Measurements from ENCODE around the gene DOCK4.

DOCK4 gene

DNA sequence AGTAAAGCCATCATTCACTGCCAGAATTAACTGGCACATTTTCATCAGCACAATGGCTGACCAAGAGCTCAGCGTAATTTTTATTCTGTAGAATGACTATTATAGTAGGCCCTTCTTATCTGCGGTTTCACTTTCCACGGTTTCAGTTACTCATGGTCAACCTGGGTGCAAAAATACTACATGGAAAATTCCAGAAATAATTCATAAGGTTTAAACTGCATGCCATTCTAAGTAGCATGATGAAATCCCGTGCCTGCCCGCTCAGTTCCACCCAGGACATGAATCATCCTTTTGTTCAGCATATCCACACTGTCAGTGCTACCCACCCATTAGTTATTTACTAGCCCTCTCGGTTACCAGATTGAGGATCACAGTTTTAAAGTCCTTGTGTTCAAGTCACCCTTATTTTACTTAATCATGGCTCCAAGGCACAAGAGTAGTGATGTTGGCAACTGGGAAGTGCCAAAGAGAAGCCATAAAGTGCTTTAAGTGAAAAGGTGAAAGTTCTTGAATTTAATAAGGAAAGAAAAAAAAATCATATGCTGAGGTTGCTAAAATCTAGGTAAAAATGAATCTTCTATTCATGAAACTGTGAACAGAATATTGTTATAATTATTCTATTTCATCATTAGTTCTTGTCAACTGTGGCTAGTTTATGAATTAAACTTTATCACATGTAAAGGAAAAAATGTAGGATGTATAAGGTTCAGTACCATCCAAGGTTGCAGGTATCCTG is 204.9 kb downstream of the DOCK4 start:
- peak; percentile 77 for DNase-seq

DNA sequence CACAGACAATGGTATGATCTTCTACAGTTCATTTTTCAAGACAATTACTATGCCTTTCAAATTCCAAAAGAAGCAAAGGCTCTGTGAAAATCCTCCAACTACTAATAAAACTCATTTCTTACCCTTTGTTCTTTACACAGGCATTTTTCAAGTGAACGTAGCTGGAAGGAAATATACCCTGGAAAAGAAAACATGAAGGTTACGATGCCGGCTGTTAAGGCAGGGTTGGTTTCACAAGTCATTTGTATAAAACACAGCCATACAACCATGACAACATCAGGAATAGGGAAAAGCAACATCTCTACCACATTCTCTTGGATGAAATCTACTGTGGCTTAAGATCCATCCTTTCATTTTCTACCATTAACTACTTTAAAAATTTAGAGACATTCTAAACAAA is 207.9 kb downstream of the DOCK4 start:
- DNase-seq = no peak

DNA sequence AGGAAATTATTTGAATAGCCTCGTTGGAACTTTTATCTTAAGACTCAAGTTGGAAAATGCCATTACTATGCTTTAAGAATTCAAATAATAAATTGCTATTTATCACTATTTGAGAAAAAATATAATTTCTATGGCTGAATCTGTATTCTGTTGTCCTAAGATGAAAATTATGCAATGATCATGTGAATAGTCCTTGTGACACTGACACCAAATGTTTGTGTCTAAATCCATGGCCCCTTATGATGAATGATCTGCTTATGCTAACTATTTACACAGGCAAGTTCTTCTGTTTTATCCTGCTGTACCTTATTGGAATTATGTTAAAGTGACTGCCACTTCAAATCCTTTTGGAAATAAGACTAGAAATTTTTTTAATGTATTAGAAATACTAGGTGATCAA is 208.7 kb downstream of the DOCK4 start:
- DNase-seq = no peak

DNA sequence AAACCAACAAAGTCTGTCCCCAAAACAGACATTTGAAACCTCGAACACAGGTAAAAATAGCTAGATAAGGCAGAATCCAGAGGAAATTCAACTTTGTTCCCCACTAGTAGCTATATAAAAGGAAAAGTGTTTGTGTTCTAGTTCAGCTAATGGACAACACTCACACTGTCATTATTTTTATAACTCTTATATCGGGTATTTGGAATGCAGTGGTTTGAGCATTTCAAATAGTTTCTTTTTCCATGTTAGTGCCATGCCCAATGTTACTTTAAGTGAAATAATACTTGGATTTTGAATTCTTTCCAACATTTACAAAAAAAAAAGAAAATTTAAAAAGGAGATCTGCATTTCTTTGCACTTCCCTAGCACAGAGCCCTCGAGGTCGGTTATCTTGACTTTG is 213.6 kb downstream of the DOCK4 start:
- peak; percentile 70 for DNase-seq

DNA sequence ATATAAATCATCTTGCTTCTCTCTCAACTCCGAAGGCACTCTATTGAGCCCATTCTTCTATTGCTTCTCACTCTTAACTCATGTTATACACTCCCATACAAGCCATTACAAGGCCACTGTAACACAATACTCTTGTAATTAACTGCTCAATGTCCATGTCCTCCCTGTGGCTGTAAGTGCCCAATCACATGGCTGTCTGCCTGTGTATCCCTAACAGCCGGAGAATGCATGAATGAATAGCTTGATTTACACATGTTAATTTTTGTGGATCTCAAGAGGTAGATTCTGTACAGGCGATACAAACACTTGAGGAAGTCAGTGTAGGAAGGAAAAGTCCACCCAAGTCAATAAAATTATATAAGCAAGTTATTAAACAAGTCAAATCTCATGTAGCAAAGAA is 215.6 kb downstream of the DOCK4 start:
- no peak for DNase-seq

DNA sequence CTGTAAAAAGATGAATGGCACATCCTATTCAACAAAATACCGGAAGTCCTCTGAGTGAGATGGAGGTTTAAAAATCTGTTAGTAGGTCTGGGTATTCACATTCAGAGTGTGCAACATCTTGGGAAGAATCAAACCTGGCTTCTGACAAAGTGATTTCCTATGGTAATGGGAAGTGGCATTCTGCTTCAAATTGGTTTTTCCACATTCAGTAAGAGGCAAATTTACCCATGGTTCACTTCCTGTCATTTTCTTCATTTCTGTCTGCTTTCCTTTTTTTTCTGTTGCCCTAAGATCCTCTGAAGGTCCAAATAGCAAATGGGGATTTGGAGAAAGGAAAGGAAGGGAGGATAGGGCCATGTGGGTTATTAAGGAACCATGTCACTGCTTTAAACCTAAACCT is 218.3 kb downstream of the DOCK4 start:
- no peak for DNase-seq

DNA sequence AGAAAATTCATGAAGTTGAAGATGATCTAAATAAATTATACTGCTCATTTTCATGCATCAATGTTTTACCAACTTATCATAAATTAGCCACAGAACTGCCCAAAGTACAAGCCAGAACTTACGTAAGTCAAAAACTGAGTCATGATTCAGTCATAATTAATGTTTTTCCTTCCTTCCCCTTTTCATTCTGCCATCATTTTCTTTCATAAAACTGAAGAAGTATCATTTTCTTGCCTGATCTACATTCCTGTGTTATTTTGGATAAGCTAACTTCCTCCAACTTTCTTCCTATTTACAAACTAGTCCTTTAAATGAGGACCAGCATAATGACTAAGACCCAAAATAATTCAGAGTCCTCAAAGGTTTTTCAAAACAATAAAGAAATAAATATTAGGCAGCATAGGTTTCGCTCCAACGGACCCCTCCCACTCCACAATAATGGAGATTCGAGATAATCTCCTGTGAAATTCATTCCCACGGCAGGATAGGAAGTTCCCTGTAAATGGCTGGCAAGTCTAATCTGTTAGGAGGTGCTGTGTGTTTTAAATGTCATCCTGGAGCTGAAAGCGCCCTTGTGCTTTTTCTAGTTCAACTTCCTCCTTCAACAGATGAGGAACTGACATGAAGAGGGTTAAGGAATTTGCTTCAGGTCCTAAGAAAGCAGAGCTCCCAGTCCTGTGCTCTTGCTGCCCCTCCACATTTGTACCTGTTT is 218.9 kb downstream of the DOCK4 start:
- peak; percentile 46 for DNase-seq

DNA sequence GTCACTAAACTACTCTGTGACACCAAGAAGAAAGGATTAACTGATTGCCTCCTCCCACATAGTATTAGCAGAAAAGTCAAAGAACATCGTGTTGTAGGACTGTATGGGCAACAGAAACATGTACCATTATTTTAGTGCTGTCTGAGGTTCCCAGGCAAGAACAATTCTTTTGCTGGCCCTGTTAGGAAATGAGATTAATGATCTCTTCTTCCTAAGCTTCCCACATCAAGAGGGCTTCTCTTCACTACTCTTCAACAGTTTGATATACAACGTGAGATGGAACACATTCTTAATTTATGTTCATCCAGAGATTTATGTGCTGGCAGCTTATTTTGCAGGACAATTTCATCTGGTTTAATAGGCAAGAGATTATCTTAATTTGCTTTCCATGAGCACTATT is 219.6 kb downstream of the DOCK4 start:
- DNase-seq = no peak

DNA sequence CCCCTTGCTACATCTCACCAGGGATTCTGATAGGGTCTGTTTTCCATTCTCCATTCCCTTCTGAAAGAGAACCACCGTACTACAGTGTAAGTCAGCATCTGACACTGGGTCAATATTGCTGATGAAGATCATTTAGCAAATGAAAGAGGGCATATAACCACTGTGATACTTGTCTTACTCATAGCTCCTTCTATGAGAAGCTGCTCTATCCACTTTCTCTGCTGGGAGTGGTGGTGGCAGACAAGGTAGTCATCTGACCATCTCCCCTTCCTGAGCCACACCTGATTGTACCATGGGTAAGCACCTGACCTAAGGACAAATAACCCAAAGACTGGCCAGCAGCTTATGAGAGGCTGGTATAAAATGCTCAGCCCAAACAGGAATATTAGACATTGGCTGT is 220.4 kb downstream of the DOCK4 start:
- DNase-seq = no peak

DNA sequence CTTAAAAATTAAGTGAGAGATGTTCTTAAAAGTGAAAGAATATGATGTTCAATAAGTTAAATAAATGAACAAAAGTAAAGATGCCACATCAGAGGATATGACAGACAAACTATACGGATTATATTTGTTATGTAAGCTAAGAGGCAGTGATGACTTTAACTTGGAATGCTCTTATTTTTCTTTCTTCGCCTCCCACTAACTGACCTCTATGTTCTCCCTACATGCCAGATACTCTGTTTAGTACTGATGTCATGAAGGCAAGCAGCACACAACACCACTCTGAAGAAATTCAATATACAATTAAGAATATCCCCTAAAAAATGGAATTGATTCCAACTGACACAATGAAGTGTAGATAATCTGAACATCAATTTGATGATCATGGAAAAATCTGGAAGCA is 223.4 kb downstream of the DOCK4 start:
- peak; percentile 31 for DNase-seq

DNA sequence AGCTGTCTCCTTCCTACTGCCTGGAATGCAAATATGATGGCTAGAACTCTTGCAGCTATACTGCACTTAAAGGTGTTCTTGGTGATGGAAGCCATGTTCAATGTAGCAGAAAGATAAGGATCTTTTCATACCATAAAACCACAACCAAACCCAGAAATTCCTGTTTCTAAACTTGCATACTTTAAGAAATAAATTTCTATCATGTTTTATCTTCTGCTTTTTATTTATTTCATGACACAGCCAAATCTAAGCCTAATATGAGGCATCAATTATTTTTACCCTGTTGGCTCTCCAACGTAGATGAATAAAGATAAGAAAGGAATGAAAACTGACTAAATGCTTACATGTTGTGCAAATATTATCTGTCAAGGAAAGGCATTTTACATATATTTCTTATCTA is 224.1 kb downstream of the DOCK4 start:
- no peak for DNase-seq

DNA sequence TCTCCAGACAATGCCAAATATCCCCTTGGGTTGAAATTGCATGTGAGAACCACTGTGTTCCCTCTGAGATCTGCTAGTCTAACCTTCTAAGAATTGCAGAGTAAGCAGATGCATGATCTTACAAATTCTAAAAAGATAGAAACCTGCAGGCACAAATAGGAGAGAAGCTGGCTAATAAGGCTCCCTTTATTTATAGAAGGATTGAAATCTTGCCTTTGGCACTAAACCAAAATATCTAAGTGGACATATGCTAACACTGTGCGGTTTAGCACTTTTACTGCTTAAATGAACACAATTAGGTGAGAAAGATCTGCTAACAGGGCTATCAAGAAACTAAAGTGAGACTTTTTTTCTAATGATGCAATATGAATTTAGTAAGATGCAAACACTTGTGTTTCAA is 225.5 kb downstream of the DOCK4 start:
- DNase-seq = no peak

DNA sequence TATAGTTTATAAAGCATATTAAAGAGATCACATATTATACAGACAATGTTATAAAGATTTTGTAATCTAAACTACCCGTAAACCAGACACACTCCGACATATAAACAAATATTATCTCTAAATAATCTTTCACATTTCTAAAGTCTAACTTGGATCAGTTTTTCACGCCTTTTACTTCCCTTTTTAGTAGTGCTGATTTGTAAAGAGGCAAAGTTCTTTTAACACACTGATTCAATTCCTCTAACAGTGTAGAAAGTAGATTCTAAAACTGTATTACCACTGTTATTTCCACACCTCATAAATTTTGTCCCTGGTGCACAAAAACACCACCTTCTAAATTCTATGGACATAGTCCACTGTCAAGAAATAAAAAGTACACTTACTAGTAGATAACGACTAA is 230.9 kb downstream of the DOCK4 start:
- DNase-seq = no peak

DNA sequence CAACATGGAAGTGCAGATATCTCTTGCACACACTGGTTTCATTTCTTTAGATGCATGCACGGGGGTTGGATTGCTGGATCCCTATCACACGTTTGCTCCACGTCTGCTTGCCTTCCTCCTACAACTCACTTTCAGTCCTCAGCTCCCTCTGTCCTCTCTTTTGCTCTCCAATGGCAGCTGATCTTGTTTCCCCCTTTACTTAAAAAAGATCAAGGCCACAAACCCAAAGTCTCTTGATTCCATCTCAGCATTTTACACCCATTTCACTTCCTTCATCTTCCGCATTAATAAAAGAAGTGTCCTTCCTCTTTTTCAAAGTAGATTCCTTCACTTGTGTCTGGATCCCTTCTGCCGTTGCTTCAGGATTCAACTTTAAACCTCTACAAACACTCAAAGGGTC is 245.2 kb downstream of the DOCK4 start:
- no peak for DNase-seq

DNA sequence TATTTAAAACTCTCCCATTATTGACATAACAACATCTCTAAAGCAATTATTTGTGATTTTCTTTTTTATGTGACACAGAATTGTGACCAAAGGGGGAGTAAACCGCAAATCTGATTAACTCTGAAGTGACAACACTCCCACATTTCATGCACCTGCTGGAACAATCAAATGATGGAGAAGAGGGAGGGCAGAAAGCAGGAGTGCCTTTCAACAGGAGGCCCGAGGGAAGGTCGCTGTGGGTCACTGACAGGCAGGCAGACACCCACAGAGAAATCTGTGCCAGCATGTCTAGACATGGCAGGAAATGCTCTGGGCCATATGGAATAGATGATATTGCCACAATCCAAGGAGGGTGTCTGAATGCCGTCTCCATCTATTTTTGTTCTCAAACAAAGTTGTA is 247.3 kb downstream of the DOCK4 start:
- DNase-seq = peak; percentile 6

DNA sequence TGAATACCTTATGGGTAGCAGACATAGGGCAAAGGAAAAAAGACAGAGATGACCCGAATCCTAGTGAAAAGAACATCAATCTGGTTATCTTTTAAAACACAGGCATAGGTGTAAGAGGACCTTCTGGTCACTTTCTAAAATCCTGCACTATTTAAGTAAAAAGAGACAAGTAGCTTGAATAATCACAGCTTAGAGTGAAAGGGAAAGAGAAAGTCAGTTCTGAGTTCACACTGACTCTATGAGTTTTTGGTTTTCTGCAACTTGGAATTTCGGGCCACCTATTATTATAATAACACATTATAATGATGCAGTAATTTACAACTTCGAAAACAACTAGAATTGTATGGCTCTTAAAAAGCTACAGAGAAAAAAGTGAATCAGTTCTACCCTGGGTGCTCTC is 247.8 kb downstream of the DOCK4 start:
- DNase-seq = no peak

DNA sequence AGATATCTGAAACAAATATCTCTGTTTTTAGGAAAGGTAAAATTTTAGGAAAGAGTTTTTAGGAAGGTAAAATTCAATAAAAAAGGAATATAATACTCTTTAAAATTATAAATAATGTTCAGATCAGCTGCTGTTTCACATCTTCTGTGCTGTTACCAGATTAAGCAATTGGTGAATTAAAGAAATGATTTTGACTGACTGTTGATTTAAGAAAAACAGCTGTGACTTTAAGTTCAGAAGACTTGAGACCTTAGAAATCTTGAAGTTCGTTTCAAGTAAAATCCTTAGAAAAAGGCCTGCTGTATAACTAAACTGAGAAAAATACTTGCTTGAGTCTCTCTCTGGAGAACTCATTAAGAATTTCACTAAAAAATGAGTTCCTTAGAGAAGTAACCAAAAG is 250.6 kb downstream of the DOCK4 start:
- no peak for DNase-seq

DNA sequence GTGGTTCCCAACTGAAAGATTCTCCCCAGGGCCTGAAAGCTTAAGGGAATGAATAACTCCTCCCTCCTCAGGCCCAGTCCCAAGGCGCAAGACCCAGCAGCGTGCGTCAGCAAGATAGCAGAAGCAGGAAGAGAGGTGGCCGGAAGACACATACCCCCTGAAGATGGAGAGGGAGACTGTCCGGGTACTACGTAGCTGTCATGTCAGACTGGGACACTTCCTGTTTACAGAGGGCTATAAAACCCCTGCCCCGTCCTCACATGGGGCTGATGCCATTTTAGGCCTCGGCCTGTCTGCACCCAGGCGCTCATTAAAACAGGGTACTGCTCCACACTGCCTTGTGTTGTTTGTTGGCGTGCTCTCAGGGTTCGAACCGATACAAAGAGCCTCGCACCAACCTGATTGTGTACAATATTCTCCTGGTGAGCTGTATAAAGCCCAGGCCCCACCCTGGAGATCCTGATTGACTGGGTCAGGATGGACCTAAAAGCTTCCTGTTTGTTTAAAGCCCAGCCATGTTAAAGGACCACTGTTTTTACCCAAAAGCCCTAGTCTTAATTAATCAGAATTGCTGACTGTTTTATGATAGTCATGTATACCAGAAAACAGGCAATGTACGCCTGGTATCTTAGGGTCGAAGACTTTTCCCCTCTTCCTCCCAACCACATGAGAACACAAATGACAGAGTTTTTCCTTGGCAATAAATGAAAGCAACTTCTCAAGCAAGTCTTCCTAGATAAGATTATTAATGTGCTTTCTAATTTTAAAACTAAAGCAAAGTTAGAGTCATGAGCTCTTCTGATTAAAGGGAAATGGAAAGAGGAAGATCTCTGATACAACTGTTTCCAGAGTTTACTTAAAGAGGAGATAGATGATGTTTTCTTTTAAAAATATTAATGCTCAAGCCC is 251.5 kb downstream of the DOCK4 start:
- no peak for DNase-seq

DNA sequence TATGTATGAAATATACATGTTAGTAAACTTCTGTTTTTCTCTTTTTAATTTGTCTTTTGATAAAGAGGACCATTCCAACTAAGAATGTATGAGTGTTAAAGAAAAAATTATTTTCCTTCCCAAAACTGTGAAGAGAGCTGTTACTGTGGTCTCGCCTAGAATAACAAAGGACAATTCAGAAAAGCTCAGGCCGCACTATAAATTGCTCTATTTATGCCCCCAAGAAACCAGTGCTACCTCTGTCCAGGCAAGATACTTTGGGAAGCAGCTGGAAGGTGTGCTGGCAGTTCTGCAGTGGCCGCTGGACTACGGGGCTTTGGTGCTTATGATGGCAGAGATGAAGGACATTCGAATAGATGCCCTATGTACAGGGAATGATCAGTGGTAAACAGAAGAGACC is 252.1 kb downstream of the DOCK4 start:
- no peak for DNase-seq

DNA sequence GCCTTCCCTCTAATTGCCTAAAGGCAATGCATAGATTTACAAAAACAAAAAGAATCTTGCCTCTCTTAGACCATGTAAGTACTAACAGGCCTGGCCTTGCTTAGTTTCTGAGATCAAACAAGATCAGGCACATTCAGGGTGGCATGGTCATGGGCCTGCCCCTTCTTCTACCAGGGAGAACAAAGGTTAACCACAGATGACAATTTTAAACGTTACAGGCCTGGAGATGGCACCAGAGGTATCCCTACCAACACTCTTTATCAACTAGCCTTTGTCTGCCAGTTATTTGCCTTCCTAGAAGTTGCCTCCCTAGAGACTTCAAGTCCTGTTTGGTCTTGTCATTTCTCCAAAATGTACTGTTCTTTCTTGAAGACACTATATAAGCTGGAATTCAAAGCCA is 252.6 kb downstream of the DOCK4 start:
- DNase-seq = peak; percentile 24

DNA sequence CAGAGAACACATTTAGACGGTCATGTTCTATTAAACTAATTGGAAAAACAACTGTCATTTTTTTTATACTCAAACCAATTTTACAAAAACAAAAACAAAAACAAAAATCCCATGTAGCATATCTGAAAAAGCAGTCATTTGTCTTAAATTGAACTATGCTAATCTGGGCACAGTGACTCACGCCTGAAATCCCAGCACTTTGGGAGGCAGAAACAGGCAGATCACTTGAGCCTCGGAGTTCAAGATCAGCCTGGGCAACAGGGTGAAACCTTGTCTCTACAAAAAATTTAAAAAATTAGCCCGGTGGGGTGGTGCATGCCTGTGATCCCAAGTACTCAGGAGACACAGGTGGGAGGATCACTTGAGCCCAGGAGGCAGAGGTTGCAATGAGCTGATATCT is 253.4 kb downstream of the DOCK4 start:
- no peak for DNase-seq

DNA sequence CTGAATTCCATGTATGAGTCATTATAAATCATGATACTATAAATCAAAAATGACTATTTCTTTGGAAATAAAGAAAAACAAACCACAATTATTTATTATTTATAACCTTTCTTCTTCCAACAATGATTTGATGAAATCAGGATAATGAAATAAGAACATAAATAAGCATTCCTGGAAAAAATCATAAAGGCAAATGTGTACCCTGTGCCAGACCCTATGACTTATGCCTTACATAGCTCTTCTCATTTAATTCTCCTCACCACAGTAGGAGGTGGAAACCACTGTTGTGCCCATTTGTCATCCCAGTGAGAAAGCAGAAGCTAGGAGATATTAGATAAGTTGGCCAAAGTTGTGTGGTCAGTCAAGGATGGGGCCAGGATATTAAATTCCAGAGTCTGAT is 255.1 kb downstream of the DOCK4 start:
- no peak for DNase-seq

DNA sequence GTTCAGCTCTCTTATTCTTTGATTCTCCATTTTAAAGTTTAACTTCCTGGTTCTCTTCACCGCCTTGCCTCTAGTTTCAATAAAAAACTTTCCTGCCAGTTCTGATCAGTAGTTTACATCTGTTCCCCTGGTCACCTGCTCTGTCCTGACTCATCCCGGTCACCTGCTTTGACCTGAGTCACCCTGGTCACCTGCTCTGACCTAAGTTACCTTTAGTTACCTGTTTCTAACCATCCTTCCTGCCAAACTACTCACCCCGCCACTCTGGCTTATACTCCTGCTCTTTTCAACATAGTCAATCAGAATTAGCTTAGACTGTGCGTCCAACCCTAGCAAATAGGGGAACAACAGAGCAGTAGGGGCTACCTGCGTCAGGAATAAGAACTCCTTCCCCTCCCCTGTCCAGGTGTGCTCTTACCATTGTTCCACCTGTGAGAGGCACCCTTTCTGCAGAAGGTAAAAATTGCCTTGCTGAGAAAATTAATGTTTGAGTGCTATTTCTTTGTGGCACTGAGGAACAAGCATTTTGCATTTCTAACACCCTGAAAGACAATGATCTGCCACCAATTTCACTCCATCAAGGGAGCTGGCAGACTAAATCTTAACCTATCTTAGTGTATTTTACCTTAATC is 263.6 kb downstream of the DOCK4 start:
- DNase-seq = no peak

Data from fibroblast of skin of scalp (primary cell).